ENCODE results near the gene CCDC51. TPM values are rescaled to one million over a fixed set of nuclear protein-coding genes. Genes with fewer than 3 reads are reported as not detected.

Gene CCDC51
- total RNA-seq, 1 experiment from 2014 or later: 29.3 TPM

DNA sequence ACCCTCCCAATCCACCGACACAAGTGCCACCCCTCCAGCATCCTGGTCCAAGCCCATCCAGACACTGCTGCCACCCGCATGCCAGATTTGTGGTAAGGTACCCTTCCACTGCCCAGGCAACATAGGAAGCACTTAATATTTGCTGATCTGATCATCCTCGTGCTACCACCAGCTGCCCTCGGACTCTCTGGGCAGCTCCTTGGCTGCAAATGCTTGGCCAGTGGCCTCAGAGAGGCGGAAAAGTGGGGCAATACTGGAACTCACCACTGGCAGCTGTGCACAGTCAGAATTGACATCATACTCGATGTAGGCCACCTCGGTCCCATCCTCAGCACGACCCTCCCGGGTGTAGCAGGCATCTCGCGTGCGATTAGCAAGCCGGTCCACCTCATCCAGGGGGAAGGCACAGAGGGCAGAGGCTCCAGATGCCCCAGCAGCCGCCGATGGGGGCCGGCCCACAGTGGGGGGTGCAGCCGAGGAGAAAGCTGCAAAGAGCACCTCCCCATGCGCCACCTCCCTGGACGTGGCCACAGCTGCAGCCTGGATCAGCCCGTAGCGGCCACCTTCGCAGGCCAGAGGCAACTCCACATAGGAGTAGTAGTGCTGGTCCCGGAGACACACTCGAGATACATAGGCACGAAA is 16.6 kb downstream of the CCDC51 start:
- TF ChIP-seq SP1 (IDR thresholded peaks at IDR 0.05; ENCODE audit: low read depth) (no peak), EZH2phosphoT487 (IDR thresholded peaks at IDR 0.05; ENCODE audit: borderline replicate concordance) (no peak), POLR2AphosphoS5 (IDR thresholded peaks at IDR 0.05; ENCODE audit: low read depth, low read length) (no peak), YY1 (IDR thresholded peaks at IDR 0.05; ENCODE audit: extremely low read depth, insufficient replicate concordance, low read depth, low read length) (no peak), RAD21 (IDR thresholded peaks at IDR 0.05; ENCODE audit: low read depth) (no peak), FOSL1 (IDR thresholded peaks at IDR 0.05; ENCODE audit: low read depth) (no peak), POLR2A (IDR thresholded peaks at IDR 0.05; ENCODE audit: borderline replicate concordance, extremely low read depth, insufficient read depth, insufficient read length) (no peak), ZFX (IDR thresholded peaks at IDR 0.05) (no peak)
- Histone ChIP-seq H3K4me2 (ENCODE audit: low read length) (no peak overlapping the region), H3K4me1 (ENCODE audit: control insufficient read depth in 1 of 2, insufficient read depth in 2 of 2, low read length in 2 of 2) (peaks cover 5 to 9% of the 10 kb centered on the region in 2 experiments), H3K27me3 (ENCODE audit: insufficient read depth, low read length) (no peaks in the 10 kb centered on the region), H4K20me1 (ENCODE audit: insufficient read depth) (no peaks in the 10 kb centered on the region), H2AFZ (ENCODE audit: low read depth, low read length, poor library complexity, severe bottlenecking) (no peak overlapping the region), H3K27ac (ENCODE audit: low read depth, low read length) (no peak overlapping the region), H3K9me2 (ENCODE audit: insufficient read depth) (no peaks in the 10 kb centered on the region), H3K9me3 (ENCODE audit: control insufficient read depth in 1 of 2, insufficient read depth in 1 of 2, low read depth in 1 of 2, low read length in 2 of 2) (no peaks in the 10 kb centered on the region), H3K36me3 (ENCODE audit: control insufficient read depth in 1 of 2, insufficient read depth in 2 of 2, low read length in 2 of 2) (no peaks in the 10 kb centered on the region), H3K79me2 (ENCODE audit: insufficient read depth, low read length) (no peaks in the 10 kb centered on the region; the same call in 1 of the 2 replicates), H3K9ac (ENCODE audit: low read length) (no peak overlapping the region), H3K4me3 (replicated peaks in 1 of 2; ENCODE audit: low read depth in 1 of 2, low read length in 2 of 2) (no peak overlapping the region)
- intact Hi-C loops (cut with micrococcal nuclease): no loop called here
- POLR2A ChIA-PET: no interaction called here
- no TSS peak for BruUV-seq (replicated peaks)
- no peak for DNase-seq (ENCODE audit: low read depth, low spot score)
- no peak for ATAC-seq
- RAD21 ChIA-PET (ENCODE audit: low non-redundant PET in 1 of 2, low total read pairs in 2 of 2, uncharacterized antibody in 2 of 2, unreplicated experiment in 2 of 2): no interaction called here
- CTCF ChIA-PET: interaction anchor here (1.0 to 3.5 kb wide), 3 partner anchors 9 to 22 kb away, joined by 4 to 18 read pairs (median 7); no protein-coding TSS in a partner anchor

GRCh38 chr3:48422681-48423080 is 17.2 kb downstream of the CCDC51 start:
- DNase-seq (ENCODE audit: low read depth, low spot score): no peak
- no TSS peak for BruUV-seq (replicated peaks)
- no peaks in the 10 kb centered on the region for H3K9me3 ChIP-seq (ENCODE audit: control insufficient read depth in 1 of 2, insufficient read depth in 1 of 2, low read depth in 1 of 2, low read length in 2 of 2)
- TF ChIP-seq RAD21 (IDR thresholded peaks at IDR 0.05; ENCODE audit: low read depth) (no peak), CBX3 (IDR thresholded peaks at IDR 0.05; ENCODE audit: low read depth) (no peak), FOSL1 (IDR thresholded peaks at IDR 0.05; ENCODE audit: low read depth) (no peak), SP1 (IDR thresholded peaks at IDR 0.05; ENCODE audit: low read depth) (no peak), SIN3A (IDR thresholded peaks at IDR 0.05; ENCODE audit: low read depth) (no peak), POLR2A (IDR thresholded peaks at IDR 0.05; ENCODE audit: borderline replicate concordance, extremely low read depth, insufficient read depth, insufficient read length) (no peak), YY1 (IDR thresholded peaks at IDR 0.05; ENCODE audit: extremely low read depth, insufficient replicate concordance, low read depth, low read length) (no peak), ATF3 (IDR thresholded peaks at IDR 0.05) (no peak)
- TF ChIP-seq, protein P1, sequence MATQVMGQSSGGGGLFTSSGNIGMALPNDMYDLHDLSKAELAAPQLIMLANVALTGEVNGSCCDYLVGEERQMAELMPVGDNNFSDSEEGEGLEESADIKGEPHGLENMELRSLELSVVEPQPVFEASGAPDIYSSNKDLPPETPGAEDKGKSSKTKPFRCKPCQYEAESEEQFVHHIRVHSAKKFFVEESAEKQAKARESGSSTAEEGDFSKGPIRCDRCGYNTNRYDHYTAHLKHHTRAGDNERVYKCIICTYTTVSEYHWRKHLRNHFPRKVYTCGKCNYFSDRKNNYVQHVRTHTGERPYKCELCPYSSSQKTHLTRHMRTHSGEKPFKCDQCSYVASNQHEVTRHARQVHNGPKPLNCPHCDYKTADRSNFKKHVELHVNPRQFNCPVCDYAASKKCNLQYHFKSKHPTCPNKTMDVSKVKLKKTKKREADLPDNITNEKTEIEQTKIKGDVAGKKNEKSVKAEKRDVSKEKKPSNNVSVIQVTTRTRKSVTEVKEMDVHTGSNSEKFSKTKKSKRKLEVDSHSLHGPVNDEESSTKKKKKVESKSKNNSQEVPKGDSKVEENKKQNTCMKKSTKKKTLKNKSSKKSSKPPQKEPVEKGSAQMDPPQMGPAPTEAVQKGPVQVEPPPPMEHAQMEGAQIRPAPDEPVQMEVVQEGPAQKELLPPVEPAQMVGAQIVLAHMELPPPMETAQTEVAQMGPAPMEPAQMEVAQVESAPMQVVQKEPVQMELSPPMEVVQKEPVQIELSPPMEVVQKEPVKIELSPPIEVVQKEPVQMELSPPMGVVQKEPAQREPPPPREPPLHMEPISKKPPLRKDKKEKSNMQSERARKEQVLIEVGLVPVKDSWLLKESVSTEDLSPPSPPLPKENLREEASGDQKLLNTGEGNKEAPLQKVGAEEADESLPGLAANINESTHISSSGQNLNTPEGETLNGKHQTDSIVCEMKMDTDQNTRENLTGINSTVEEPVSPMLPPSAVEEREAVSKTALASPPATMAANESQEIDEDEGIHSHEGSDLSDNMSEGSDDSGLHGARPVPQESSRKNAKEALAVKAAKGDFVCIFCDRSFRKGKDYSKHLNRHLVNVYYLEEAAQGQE (IDR thresholded peaks at IDR 0.05; ENCODE audit: low read depth): no peak
- H3K27ac ChIP-seq (ENCODE audit: low read depth, low read length): no peak overlapping the region
- H3K9me2 ChIP-seq (ENCODE audit: insufficient read depth): no peaks in the 10 kb centered on the region
- RAD21 ChIA-PET (ENCODE audit: low non-redundant PET in 1 of 2, low total read pairs in 2 of 2, uncharacterized antibody in 2 of 2, unreplicated experiment in 2 of 2): no interaction called here
- CTCF ChIA-PET: interaction anchor here (1.0 to 3.5 kb wide), 3 partner anchors 10 to 22 kb away, joined by 4 to 18 read pairs (median 7); no protein-coding TSS in a partner anchor
- H3K4me3 ChIP-seq (replicated peaks in 1 of 2; ENCODE audit: low read depth in 1 of 2, low read length in 2 of 2): no peak overlapping the region
- H3K36me3 ChIP-seq (ENCODE audit: control insufficient read depth in 1 of 2, insufficient read depth in 2 of 2, low read length in 2 of 2): no peaks in the 10 kb centered on the region
- ATAC-seq: no peak
- no peak overlapping the region for H3K9ac ChIP-seq (ENCODE audit: low read length)
- H4K20me1 ChIP-seq (ENCODE audit: insufficient read depth): no peaks in the 10 kb centered on the region
- POLR2A ChIA-PET: no interaction called here
- intact Hi-C loops (cut with micrococcal nuclease): no loop called here
- H2AFZ ChIP-seq (ENCODE audit: low read depth, low read length, poor library complexity, severe bottlenecking): no peak overlapping the region
- H3K4me1 ChIP-seq (ENCODE audit: control insufficient read depth in 1 of 2, insufficient read depth in 2 of 2, low read length in 2 of 2): peaks cover 0 to 2% of the 10 kb centered on the region in 2 experiments; a peak in 2 of 4 replicates
- H3K4me2 ChIP-seq (ENCODE audit: low read length): no peak overlapping the region
- H3K27me3 ChIP-seq (ENCODE audit: insufficient read depth, low read length): no peaks in the 10 kb centered on the region
- H3K79me2 ChIP-seq (ENCODE audit: insufficient read depth, low read length): no peaks in the 10 kb centered on the region
